KMS-11 (cell line): Measurements from ENCODE around the gene DMBX1.

Experiments
- H2AFZ ChIP-seq: fragments of 200-600 bp; sonication (generic); 2 replicates; pipeline ENCODE4 v1.6.1; 2016; ENCODE audit warnings: antibody characterized with exemption, mixed run types, low read depth
- H3K27ac ChIP-seq: fragments of 200-600 bp; sonication (generic); 2 replicates; pipeline ENCODE4 v1.6.1; 2016; ENCODE audit warnings: mild to moderate bottlenecking, mixed run types
- H3K27me3 ChIP-seq: fragments of 200-600 bp; sonication (generic); 2 replicates; pipeline ENCODE4 v1.6.1; 2017; ENCODE audit warnings: mild to moderate bottlenecking, low read depth, mixed run types, moderate library complexity; ENCODE audit not compliant: insufficient read depth
- H3K36me3 ChIP-seq: fragments of 200-600 bp; sonication (generic); 2 replicates; pipeline ENCODE4 v1.6.1; 2017; ENCODE audit warnings: mild to moderate bottlenecking, mixed run types; ENCODE audit not compliant: insufficient read depth
- H3K4me1 ChIP-seq: fragments of 200-600 bp; sonication (generic); 2 replicates; pipeline ENCODE4 v1.6.1; 2016; ENCODE audit warnings: mild to moderate bottlenecking, low read depth, mixed run types; ENCODE audit not compliant: poor library complexity, severe bottlenecking
- H3K4me2 ChIP-seq: fragments of 200-600 bp; sonication (generic); 2 replicates; pipeline ENCODE4 v1.7.0; 2016; ENCODE audit warnings: mild to moderate bottlenecking, mixed run types
- H3K4me3 ChIP-seq: fragments of 200-600 bp; sonication (generic); IDR thresholded peaks from 2 replicates; pipeline ENCODE4 v1.6.1; 2017; ENCODE audit warnings: low read depth, low read length, mixed read lengths; ENCODE audit not compliant: insufficient read depth
- H3K79me2 ChIP-seq: fragments of 200-600 bp; sonication (generic); 2 replicates; pipeline ENCODE4 v1.6.1; 2016; ENCODE audit warnings: low read depth, mixed run types; ENCODE audit not compliant: insufficient read depth
- H3K9ac ChIP-seq: fragments of 200-600 bp; sonication (generic); 2 replicates; pipeline ENCODE4 v1.6.1; 2016; ENCODE audit warnings: mild to moderate bottlenecking, mixed run types
- H4K20me1 ChIP-seq: fragments of 200-600 bp; sonication (generic); 2 replicates; pipeline ENCODE4 v1.6.1; 2016; ENCODE audit warnings: mild to moderate bottlenecking, mixed run types; ENCODE audit not compliant: insufficient read depth
- CTCF ChIP-seq: fragments of 200-600 bp; sonication (generic); conservative IDR thresholded peaks from 2 replicates; pipeline ENCODE4 v1.6.1; 2017; ENCODE audit warnings: low read depth, mild to moderate bottlenecking, antibody characterized with exemption, low read length, moderate library complexity, mixed read lengths

DMBX1 gene

GRCh38 chr1:46477153-46477929, 12.3 kb upstream of the DMBX1 start:
- Histone ChIP-seq H4K20me1 (no peaks in the 10 kb centered on the region), H3K4me3 (no peak overlapping the region), H3K9ac (no peak overlapping the region), H3K36me3 (no peaks in the 10 kb centered on the region), H3K27ac (no peak overlapping the region), H3K4me1 (no peaks in the 10 kb centered on the region), H3K27me3 (no peaks in the 10 kb centered on the region), H2AFZ (no peak overlapping the region), H3K79me2 (no peaks in the 10 kb centered on the region), H3K4me2 (no peak overlapping the region)
- TF ChIP-seq CTCF, result peak; percentile 90

GRCh38 chr1:46478721-46479485, 10.7 kb upstream of the DMBX1 start:
- no peak for TF ChIP-seq CTCF
- Histone ChIP-seq H3K4me2 (no peak overlapping the region), H4K20me1 (no peaks in the 10 kb centered on the region), H3K4me3 (no peak overlapping the region), H3K36me3 (no peaks in the 10 kb centered on the region), H2AFZ (no peak overlapping the region), H3K4me1 (no peaks in the 10 kb centered on the region), H3K27ac (no peak overlapping the region), H3K27me3 (no peaks in the 10 kb centered on the region; the same call in 1 of the 2 replicates), H3K79me2 (no peaks in the 10 kb centered on the region), H3K9ac (no peak overlapping the region)

GRCh38 chr1:46479744-46480350, 9.8 kb upstream of the DMBX1 start:
- Histone ChIP-seq H3K9ac (no peak overlapping the region), H3K4me2 (no peak overlapping the region), H3K27ac (no peak overlapping the region), H4K20me1 (no peaks in the 10 kb centered on the region), H2AFZ (no peak overlapping the region), H3K4me3 (no peak overlapping the region), H3K27me3 (no peaks in the 10 kb centered on the region; the same call in 1 of the 2 replicates), H3K4me1 (no peaks in the 10 kb centered on the region), H3K36me3 (no peaks in the 10 kb centered on the region), H3K79me2 (no peaks in the 10 kb centered on the region)
- no peak for TF ChIP-seq CTCF

GRCh38 chr1:46480959-46481646, 8.5 kb upstream of the DMBX1 start:
- no peak for TF ChIP-seq CTCF
- Histone ChIP-seq H3K27ac (no peak overlapping the region), H4K20me1 (no peaks in the 10 kb centered on the region), H3K4me1 (no peaks in the 10 kb centered on the region), H2AFZ (no peak overlapping the region), H3K27me3 (no peaks in the 10 kb centered on the region; the same call in 1 of the 2 replicates), H3K4me3 (no peak overlapping the region), H3K9ac (no peak overlapping the region), H3K79me2 (no peaks in the 10 kb centered on the region), H3K4me2 (no peak overlapping the region), H3K36me3 (no peaks in the 10 kb centered on the region)
